PFSK-1 (cell line): ENCODE data around the gene ABHD4.

ENCODE experiments used
- POLR2AphosphoS5 ChIP-seq: IDR thresholded peaks from 2 replicates; pipeline ENCODE4 v1.6.1; 2012; ENCODE audit warnings: low read depth, mild to moderate bottlenecking, control low read depth, low read length, moderate library complexity
- SIN3A ChIP-seq: IDR thresholded peaks from 2 replicates; pipeline ENCODE4 v1.6.1; 2012; ENCODE audit warnings: mild to moderate bottlenecking, low read length, moderate library complexity, borderline replicate concordance; ENCODE audit not compliant: insufficient read depth
- TAF1 ChIP-seq: IDR thresholded peaks from 2 replicates; pipeline ENCODE4 v1.6.1; 2012; ENCODE audit warnings: low read length, control low read depth, borderline replicate concordance; ENCODE audit not compliant: insufficient read depth
- TF ChIP-seq, protein P1 (sequence below), 2 experiments: IDR thresholded peaks; 2 replicates each; pipeline versions ENCODE4 v1.6.1 to v1.8.0; 2011 to 2012; ENCODE audit warnings: low read depth in 2 of 2, low read length in 2 of 2, control low read depth in 1 of 2, inconsistent platforms in 1 of 2, mild to moderate bottlenecking in 1 of 2, moderate library complexity in 1 of 2; ENCODE audit not compliant: insufficient read depth in 1 of 2

GRCh38 chr14:22565391-22565945 lies 32.6 kb upstream of the ABHD4 start:
- no peak for TF ChIP-seq POLR2AphosphoS5
- TF ChIP-seq, protein P1, sequence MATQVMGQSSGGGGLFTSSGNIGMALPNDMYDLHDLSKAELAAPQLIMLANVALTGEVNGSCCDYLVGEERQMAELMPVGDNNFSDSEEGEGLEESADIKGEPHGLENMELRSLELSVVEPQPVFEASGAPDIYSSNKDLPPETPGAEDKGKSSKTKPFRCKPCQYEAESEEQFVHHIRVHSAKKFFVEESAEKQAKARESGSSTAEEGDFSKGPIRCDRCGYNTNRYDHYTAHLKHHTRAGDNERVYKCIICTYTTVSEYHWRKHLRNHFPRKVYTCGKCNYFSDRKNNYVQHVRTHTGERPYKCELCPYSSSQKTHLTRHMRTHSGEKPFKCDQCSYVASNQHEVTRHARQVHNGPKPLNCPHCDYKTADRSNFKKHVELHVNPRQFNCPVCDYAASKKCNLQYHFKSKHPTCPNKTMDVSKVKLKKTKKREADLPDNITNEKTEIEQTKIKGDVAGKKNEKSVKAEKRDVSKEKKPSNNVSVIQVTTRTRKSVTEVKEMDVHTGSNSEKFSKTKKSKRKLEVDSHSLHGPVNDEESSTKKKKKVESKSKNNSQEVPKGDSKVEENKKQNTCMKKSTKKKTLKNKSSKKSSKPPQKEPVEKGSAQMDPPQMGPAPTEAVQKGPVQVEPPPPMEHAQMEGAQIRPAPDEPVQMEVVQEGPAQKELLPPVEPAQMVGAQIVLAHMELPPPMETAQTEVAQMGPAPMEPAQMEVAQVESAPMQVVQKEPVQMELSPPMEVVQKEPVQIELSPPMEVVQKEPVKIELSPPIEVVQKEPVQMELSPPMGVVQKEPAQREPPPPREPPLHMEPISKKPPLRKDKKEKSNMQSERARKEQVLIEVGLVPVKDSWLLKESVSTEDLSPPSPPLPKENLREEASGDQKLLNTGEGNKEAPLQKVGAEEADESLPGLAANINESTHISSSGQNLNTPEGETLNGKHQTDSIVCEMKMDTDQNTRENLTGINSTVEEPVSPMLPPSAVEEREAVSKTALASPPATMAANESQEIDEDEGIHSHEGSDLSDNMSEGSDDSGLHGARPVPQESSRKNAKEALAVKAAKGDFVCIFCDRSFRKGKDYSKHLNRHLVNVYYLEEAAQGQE (IDR thresholded peaks at IDR 0.05; ENCODE audit: insufficient read depth in 1 of 2, low read depth in 2 of 2, low read length in 2 of 2), result no peak
- TF ChIP-seq TAF1, result no peak
- no peak for TF ChIP-seq SIN3A
